ENCODE data around the gene FYB1. TPM values are rescaled to one million over a fixed set of nuclear protein-coding genes. Genes with fewer than 3 reads are reported as not detected.
A peak's percentile ranks its signal among the peaks of the same experiment; 100 is the strongest.

FYB1 gene
- total and polyA plus RNA-seq, 2 experiments from 2014 or later = not detected

- Histone ChIP-seq H3K4me3 (no peak overlapping the region), H3K27ac (ENCODE audit: low read depth) (no peak overlapping the region), H2AFZ (no peak overlapping the region), H3K4me1 (ENCODE audit: insufficient read depth) (no peaks in the 10 kb centered on the region), H3F3A (replicated peaks; ENCODE audit: low read depth) (no peaks in the 10 kb centered on the region), H3K36me3 (ENCODE audit: insufficient read depth) (no peaks in the 10 kb centered on the region), H3K4me2 (no peak overlapping the region), H3K27me3 (ENCODE audit: insufficient read depth) (no peaks in the 10 kb centered on the region), H3K79me2 (replicated peaks; ENCODE audit: insufficient read depth) (no peaks in the 10 kb centered on the region), H4K20me1 (replicated peaks; ENCODE audit: insufficient read depth) (no peaks in the 10 kb centered on the region), H3K9me2 (ENCODE audit: insufficient read depth) (no peaks in the 10 kb centered on the region; the same call in 1 of the 2 replicates)
- DNase-seq (ENCODE audit: low spot score) (no peak), ATAC-seq (no peak)
- Mint-ChIP-seq H3K4me1 (no peaks in the 10 kb centered on the region; the same call in 1 of the 3 replicates), H3K36me3 (ENCODE audit: low read depth) (no peaks in the 10 kb centered on the region), H3K27ac (peak overlapping the region; percentile 1; the same call in 1 of the 2 replicates), H3K9me3 (no peaks in the 10 kb centered on the region), H3K4me3 (no peak overlapping the region), H3K27me3 (ENCODE audit: insufficient read depth, low read depth, poor library complexity) (no peaks in the 10 kb centered on the region)
- TF ChIP-seq CTCF (conservative IDR thresholded peaks at IDR 0.05; ENCODE audit: low read depth in 2 of 2) (peak in 1 of 2 experiments; percentile 28; a peak in 2 of 4 replicates), JUNB (IDR thresholded peaks at IDR 0.05; ENCODE audit: unreplicated experiment) (no peak)
Measured at GRCh38 chr5:39201160-39201780, 18.1 kb downstream of the FYB1 start.

GRCh38 chr5:39200081-39200480 is 19.3 kb downstream of the FYB1 start:
- no peaks in the 10 kb centered on the region for H3K4me1 ChIP-seq (ENCODE audit: insufficient read depth)
- no peak overlapping the region for H3K27ac Mint-ChIP-seq
- H3K4me3 ChIP-seq = no peak overlapping the region
- no peaks in the 10 kb centered on the region for H3K36me3 ChIP-seq (ENCODE audit: insufficient read depth)
- H2AFZ ChIP-seq = peak overlapping the region; percentile 61; the same call in 1 of the 2 replicates
- no peaks in the 10 kb centered on the region for H3K27me3 ChIP-seq (ENCODE audit: insufficient read depth)
- H3K4me2 ChIP-seq = no peak overlapping the region
- H3K36me3 Mint-ChIP-seq (ENCODE audit: low read depth) = no peaks in the 10 kb centered on the region
- H3K27ac ChIP-seq (ENCODE audit: low read depth) = no peak overlapping the region
- no peak for TF ChIP-seq POLR2AphosphoS5 (IDR thresholded peaks at IDR 0.05; ENCODE audit: low read depth)
- no peak for TF ChIP-seq CTCF (conservative IDR thresholded peaks at IDR 0.05; ENCODE audit: low read depth in 2 of 2)
- TF ChIP-seq ZNF114 (CRISPR knock-in tag; IDR thresholded peaks at IDR 0.05) = no peak
- TF ChIP-seq ZNF331 (CRISPR knock-in tag; IDR thresholded peaks at IDR 0.05; ENCODE audit: low read depth) = no peak
- no peak for TF ChIP-seq EZH2 (IDR thresholded peaks at IDR 0.05; ENCODE audit: low read depth, unreplicated experiment)
- no peak for TF ChIP-seq ETS1 (IDR thresholded peaks at IDR 0.05)
- TF ChIP-seq ZNF462 (CRISPR knock-in tag; IDR thresholded peaks at IDR 0.05) = no peak
- no peak for TF ChIP-seq CREB1 (CRISPR knock-in tag; IDR thresholded peaks at IDR 0.05; ENCODE audit: low read depth)
- H3K4me3 Mint-ChIP-seq = no peak overlapping the region
- H3K4me1 Mint-ChIP-seq = no peaks in the 10 kb centered on the region; the same call in 1 of the 3 replicates
- H3K9me2 ChIP-seq (ENCODE audit: insufficient read depth) = no peaks in the 10 kb centered on the region; the same call in 1 of the 2 replicates
- no peaks in the 10 kb centered on the region for H3K79me2 ChIP-seq (replicated peaks; ENCODE audit: insufficient read depth)
- DNase-seq (ENCODE audit: low spot score) = no peak
- no peak for ATAC-seq
- H3K9me3 Mint-ChIP-seq = no peaks in the 10 kb centered on the region
- no peaks in the 10 kb centered on the region for H4K20me1 ChIP-seq (replicated peaks; ENCODE audit: insufficient read depth)
- no peaks in the 10 kb centered on the region for H3K27me3 Mint-ChIP-seq (ENCODE audit: insufficient read depth, low read depth, poor library complexity)
- H3F3A ChIP-seq (replicated peaks; ENCODE audit: low read depth) = no peaks in the 10 kb centered on the region

All from GM23338 (cell line).